NCI-H1092 (cell line): ENCODE data around the gene SLC9A3.

Source experiments
- DNase-seq: peaks from one replicate; lab custom pipeline; 2025; lab: John Stamatoyannopoulos, UW

Gene SLC9A3

DNA sequence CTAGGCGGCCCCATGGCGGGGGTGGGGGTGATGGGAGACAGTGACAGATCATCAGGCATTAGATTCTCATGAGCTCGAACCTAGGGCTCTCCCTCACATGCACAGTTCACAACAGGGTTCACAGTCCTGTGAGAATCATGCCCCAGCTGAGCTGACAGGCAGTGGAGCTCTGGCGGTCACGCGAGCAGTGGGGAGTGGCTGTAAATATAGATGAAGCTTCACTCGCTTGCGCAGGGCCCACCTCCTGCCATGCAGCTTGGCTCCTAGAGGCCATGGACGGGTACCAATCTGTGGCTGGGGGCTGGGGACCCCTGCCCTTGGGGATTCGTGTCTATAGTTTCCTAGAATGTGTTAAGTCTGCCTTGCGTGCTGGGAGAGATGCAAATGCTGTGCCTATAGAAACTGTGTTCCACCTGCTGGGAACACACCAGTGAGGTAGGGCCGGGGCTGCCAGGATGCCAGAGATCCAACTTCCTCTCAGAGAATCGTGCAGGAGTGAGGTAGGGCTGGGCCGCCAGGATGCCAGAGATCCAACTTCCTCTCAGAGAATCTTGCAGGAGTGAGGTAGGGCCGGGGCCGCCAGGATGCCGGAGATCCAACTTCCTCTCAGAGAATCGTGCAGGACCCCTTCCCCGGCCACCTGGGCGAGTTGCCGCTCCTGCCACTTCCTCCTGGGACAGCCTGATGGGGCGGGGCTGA lies 95.3 kb downstream of the SLC9A3 start:
- no peak for DNase-seq

DNA sequence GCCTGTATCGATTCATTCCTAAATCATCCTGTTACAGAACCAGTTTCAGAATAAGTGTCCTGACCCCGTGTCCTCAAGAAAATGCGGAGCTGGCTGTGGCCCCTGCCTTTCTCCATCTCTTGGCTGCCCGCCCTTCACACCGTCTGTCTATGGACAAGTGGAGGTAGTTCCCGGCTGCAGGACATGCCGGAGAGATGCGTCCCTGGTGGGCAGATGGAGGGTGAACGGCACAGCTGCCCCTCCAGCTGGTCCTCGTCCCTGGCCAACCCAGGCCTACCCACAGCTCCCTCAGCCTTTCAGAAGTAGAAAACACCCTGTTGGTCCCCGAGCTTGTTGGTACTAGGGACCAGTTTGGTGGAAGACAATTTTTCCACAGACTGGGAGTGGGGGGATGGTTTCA lies 96.0 kb downstream of the SLC9A3 start:
- DNase-seq: no peak

DNA sequence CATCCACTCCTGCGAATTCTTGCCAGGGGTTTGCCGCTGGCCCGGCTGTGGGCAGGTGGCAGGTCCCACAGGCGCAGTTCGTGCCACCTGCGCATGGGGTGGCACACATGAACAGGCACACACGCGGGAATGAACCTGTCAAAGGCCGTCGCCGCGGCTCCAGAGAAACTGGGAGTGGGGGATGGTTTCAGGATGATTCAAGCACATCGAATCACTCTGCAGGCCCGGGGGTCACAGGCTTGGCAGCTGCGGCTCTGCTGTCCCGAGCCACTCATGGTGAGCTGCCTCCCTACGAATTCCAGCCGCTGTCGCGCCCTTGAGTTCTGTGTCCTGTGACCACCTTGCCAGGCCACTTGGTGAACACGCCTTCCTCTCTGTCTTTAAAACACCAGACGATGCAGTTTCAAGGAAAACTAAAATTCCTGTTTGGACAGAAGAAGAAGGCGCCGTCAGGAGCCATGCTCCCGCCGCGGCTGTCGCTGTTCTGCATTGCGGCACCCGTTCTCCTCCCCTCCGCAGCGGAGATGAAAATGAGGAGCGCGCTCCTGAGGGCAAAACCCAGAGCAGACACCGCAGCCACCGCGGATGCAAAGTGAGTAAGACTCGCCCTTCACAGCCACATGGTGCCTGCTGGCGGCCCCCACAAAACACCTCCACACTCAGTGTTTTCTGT lies 96.7 kb downstream of the SLC9A3 start:
- DNase-seq: no peak

DNA sequence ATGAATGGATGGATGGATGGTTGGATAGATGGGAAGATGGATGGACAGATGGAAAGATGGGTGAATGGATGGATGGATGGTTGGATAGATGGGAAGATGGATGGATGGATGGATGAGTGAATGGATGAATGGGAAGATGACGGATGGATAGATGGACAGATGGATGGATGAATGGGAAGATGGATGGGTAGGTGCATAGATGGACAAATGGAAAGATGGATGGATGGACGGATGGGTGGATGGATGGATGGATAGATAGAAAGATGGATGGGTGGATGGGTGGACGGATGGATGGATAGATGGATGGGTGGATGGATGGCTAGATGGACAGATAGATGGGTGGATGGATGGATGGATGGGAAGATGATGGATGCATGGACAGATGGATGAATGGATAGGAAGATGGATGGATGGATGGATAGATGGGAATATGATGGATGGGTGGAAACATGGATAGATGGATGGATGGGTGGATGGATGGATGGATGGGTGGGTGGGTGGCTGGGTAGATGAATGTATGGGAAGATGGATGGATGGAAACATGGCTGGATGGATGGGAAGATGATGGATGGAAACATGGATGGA lies 97.8 kb downstream of the SLC9A3 start:
- DNase-seq: no peak

DNA sequence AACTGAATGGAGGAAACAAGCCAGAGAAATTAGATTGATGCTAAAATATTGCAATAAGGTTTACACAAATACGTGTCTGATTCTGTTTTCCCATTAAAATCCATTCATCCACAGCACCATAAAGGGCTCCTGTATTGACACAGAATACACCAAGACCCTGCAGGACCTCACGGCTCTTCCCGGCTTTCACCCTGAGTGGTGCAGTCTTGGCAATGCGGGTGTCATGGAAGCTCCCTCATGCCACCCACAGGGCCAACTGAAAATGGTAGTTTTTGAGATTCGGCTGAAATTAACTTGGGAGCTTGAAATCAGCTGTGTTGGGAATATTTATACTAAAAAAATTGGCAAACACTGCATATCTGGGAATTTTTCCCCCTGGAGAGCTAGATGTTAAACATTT lies 98.5 kb downstream of the SLC9A3 start:
- DNase-seq: peak; percentile 71

DNA sequence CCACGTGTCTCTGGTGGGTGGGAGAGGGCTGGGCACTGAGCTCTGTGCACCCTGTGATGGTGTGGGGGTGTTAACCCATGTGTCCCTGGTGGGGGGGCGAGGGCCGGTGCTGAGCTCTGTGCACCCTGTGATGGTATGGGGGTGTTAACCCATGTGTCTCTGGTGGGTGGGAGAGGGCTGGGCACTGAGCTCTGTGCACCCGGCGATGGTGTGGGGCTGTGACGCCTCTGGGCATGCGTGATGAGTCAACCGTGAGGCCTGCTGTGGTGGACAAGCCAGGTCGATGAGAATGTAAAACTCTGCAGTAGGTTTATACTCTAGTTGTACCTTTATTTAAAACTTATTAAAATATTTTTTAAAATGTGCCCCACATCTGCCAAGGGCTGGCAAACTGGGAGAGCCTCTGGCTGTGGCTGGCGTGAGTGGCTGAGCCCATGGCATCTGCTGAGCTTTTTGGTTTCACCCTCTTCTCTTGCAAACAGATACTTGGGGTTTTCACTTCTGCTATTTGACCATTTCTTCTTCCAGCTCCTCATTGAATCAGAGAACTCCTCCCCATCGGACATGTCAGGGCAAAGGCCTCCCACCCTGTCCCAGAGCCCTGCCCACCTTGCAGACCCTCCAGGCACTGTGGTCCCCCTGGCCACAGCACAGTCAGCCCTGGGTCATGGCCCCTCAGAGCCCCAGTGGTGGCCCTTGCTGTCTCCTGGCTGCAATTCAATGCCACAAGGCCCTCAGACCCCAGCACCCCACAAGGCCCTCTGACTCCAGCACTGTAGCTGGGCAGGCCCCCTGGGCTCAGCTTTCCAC lies 99.7 kb downstream of the SLC9A3 start:
- DNase-seq: no peak

DNA sequence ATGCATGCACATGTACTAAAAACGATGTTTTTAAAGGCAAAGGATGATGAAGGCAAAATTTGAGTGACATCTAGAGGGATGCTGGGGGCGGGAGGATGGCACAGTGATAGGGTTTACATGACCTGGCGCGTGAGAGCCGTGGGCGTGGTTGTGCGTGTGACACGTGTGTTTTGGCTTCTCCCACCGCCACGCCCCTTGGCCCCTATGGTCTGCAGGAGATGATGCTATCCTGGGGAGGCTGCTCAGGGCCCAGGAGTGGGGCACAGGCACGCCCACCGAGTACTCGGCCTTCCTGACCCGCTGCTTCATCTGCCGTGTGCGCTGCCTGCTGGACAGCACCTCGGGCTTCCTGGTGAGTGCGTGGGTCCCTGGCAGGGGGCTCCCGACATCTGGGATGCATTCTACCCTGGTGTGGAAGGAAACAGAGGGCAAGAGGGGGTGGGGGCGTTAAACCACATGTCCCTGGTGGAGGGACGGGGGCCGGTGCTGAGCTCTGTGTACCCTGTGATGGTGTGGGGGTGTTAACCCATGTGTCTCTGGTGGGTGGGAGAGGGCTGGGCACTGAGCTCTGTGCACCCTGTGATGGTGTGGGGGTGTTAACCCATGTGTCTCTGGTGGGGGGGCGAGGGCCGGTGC lies 100.5 kb downstream of the SLC9A3 start:
- no peak for DNase-seq

DNA sequence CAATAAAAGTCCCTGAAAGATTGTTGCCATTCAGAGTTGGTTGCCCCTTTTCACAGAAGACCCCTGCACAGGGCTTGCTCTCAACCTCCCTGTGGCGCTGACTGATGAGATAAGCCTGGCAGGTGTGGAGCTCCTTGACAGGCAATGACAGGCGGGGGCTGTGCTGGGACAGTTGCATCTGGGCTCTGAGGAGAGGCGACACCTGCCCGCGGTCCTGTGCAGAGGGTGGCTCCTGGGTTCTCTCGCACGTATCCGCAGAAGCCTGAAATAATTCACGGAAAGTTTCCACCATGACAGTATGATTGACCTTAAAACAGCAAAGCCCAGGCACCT lies 101.0 kb downstream of the SLC9A3 start:
- no peak for DNase-seq

DNA sequence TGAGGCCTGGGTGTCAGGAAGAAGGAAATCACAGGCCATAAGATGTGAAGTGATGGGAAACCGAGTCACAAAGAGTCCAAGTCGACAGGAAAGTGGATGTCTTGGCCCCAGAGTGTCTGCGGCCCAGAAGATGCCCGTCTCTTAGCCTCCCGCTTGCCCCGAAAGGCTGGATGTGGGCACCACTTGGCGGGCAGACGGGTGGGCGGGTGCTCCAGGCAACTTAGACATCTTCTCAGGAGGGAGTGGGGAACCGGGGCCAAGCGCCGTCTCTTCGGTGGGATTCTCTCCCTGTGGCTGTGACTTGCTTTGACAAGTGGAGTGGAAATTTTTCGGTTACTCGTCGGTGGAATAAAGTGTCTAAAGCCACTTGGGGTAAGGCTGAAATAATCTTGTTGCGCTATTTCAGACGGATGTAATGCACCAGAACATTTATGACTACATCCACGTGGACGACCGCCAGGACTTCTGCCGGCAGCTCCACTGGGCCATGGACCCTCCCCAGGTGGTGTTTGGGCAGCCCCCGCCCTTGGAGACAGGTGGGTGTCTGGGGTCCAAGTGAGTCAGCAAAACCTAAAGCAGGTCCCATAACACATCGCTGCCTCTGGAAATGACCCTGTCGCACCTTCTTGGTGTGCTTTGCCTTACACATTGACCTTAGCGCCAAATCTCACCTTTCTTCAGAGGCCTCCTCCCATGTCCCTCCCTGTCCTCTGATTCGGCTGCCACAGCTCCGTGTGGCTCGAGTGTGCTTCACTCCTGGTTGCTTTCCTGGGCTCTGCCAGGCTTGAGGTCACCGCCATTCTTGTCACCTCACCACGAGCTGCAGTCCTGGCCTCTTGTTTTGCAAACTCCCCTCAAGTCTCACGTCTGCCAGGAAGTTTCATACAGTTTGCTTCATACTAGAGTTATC lies 101.7 kb downstream of the SLC9A3 start:
- no peak for DNase-seq

DNA sequence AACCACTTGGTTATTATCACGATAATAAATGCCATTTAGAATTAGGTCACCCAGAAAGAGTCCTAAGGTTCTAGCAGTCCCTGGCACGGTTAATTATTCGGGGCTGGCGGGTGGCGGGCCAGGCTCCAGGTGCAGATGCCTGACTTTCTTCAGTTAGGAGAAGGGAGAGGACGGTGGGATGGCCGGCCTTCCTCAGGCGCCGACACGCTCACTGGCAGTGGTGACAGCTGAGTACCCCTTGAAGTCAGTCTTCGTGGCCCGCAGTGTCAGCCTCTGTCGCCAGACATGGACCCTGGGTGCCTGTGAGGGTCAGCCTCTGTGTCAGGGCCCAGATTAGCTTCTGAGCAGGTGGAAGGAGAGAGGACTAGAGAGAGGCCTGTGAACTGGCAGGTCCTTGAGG lies 102.3 kb downstream of the SLC9A3 start:
- DNase-seq: no peak

DNA sequence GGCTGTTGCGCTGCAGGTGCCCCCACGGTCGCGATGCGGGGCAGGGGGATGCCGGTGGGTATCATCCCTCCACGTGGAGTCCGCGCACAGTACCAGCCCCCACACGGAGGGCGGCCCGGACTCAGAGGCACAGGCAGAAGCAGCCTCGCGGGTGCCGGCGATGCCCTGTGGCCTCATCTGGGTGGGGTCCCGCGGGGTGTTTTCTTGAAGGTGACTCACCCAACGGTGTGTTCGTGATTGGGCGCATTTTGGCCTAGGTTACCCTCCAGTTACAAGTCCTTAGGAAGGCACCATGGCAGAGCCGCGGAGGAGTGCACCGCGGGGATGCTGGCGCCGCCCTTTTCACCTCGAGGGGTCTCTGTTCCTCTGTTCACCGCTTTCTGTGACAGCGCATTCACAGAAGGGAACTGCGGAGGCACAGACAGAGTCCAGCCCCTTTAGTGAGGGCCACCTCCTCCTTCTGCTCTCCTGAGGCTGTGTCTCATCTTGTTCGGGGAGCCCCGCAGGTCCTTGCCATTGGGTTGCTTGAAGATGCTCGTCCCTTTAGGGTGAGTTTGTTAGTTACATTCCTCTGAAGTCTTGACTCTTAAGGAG lies 102.9 kb downstream of the SLC9A3 start:
- no peak for DNase-seq

DNA sequence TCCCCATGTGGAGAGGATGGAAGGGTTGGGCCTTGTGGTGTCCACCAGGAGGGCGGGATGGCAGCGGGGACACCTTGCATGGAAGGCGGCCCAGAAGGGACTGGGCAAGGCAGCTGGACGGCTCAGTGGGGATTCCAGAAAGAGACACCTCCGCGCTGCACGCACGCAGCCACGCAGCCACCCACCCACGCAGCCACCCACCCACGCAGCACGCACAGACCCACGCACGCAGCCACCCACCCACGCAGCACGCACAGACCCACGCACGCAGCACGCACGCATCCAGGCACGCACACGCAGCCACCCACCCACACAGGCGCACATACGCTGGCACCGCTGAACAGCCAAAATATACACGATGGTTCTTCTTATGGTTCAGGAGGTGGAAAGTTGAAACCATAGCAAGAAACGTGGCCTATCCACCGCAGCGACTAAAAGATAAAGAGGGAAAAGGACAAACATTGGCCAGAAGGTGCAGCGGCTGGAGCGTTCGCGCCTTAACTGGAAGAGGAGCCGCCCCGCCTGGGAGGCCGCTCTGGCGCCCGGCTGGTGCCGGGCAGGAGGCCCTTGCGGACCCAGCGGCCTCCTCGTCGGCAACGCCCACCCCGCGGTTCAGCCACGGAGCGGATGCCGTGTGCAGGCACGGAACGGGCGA lies 103.5 kb downstream of the SLC9A3 start:
- no peak for DNase-seq
